NT2/D1 (cell line): ENCODE measurements around the gene TEX10.

Source experiments
- SUZ12 ChIP-seq: IDR thresholded peaks from 2 replicates; pipeline ENCODE4 v1.6.1; 2011; ENCODE audit not compliant: insufficient read length, insufficient read depth; ENCODE audit errors: extremely low read depth
- YY1 ChIP-seq: IDR thresholded peaks from 2 replicates; pipeline ENCODE4 v1.6.1; 2011; ENCODE audit not compliant: insufficient read length, insufficient read depth

DNA sequence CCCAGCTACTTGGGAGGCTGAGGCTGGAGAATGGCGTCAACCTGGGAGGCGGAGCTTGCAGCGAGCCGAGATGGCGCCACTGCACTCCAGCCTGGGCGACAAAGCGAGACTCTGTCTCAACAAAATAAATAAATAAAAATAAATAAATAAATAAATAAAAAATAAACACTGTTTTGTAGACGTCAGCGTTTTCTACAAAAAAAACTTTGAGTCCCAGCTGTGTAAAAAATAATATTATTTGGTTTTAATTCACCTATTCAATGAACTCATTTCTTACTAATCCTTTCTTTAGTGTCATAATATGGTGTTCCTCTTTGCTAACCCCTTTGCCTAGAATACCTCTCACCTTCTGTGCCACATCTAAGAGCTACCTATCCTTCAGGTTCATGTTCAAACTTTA, 44.0 kb upstream of the TEX10 start:
- TF ChIP-seq SUZ12: no peak
- TF ChIP-seq YY1: no peak
